Stimulated activated CD8-positive, alpha-beta memory T cell treated with anti-CD3 and anti-CD28 coated beads, Interleukin-7, amount 100 ng/mL, for 24 hours (primary cell): ENCODE results near the gene SLC12A8.
"Not testable (repeated sequence)": the region's sequence is repeated elsewhere in the genome, so short reads cannot be mapped to it uniquely, and the experiment has no call there.

Experiments
- DNase-seq: peaks from one replicate; pipeline ENCODE4 v3.0.0-alpha.2; 2020; ENCODE audit warnings: low read depth

The SLC12A8 gene

GRCh38 chr3:125110016-125110875 lies 102.3 kb downstream of the SLC12A8 start:
- DNase-seq: no peak

GRCh38 chr3:125109536-125109925 lies 103.0 kb downstream of the SLC12A8 start:
- no peak for DNase-seq

- DNase-seq: no peak
Observed at GRCh38 chr3:125108833-125109535, 103.6 kb downstream of the SLC12A8 start.

GRCh38 chr3:125107861-125108567 lies 104.5 kb downstream of the SLC12A8 start:
- DNase-seq: no peak

GRCh38 chr3:125107363-125107762 lies 105.2 kb downstream of the SLC12A8 start:
- no peak for DNase-seq

GRCh38 chr3:125105116-125105515 lies 107.4 kb downstream of the SLC12A8 start:
- no peak for DNase-seq

GRCh38 chr3:125104639-125105038 lies 107.9 kb downstream of the SLC12A8 start:
- no peak for DNase-seq

- DNase-seq: no peak
Observed at GRCh38 chr3:125103406-125103805, 109.1 kb downstream of the SLC12A8 start.

- DNase-seq: no peak
Observed at GRCh38 chr3:125102470-125102869, 110.1 kb downstream of the SLC12A8 start.

GRCh38 chr3:125098611-125099291 lies 113.8 kb downstream of the SLC12A8 start:
- DNase-seq: no peak

- no peak for DNase-seq
Observed at GRCh38 chr3:125090649-125091048, 121.9 kb downstream of the SLC12A8 start.

- DNase-seq: no peak
Observed at GRCh38 chr3:125087768-125088391, 124.7 kb downstream of the SLC12A8 start.

GRCh38 chr3:125085166-125085565 lies 127.4 kb downstream of the SLC12A8 start:
- DNase-seq: no peak

GRCh38 chr3:125083776-125084175 lies 128.8 kb downstream of the SLC12A8 start:
- DNase-seq: no peak

- not testable (repeated sequence) for DNase-seq
Observed at GRCh38 chr3:125082339-125082738, 130.2 kb downstream of the SLC12A8 start.

- no peak for DNase-seq
Observed at GRCh38 chr3:125080077-125080476, 132.5 kb downstream of the SLC12A8 start.

- DNase-seq: no peak
Observed at GRCh38 chr3:125079675-125080045, 132.9 kb downstream of the SLC12A8 start.

GRCh38 chr3:125078951-125079674 lies 133.4 kb downstream of the SLC12A8 start:
- no peak for DNase-seq

GRCh38 chr3:125077864-125078263 lies 134.7 kb downstream of the SLC12A8 start:
- DNase-seq: no peak

GRCh38 chr3:125076464-125076863 lies 136.1 kb downstream of the SLC12A8 start:
- DNase-seq: no peak

- no peak for DNase-seq
Observed at GRCh38 chr3:125075738-125076137, 136.8 kb downstream of the SLC12A8 start.
